Cardiac fibroblast (primary cell): ENCODE results near the gene DMRTB1.
A peak's percentile ranks its signal among the peaks of the same experiment; 100 is the strongest.

ENCODE experiments used
- DNase-seq, 2 donors: peaks; one replicate each; pipeline versions ENCODE4 v3.0.0 to v3.0.0-alpha.2; 2010; ENCODE audit warnings: low read depth in 2 of 2
- H3K4me3 ChIP-seq, 2 donors: replicated peaks in 1 of 2; 1 replicate in 1 of 2; 2 replicates in 1 of 2; pipeline ENCODE4 v1.5.1; 2011; ENCODE audit warnings: low read depth in 2 of 2, low read length in 2 of 2, mild to moderate bottlenecking in 2 of 2, moderate library complexity in 1 of 2
- TF ChIP-seq, protein P1 (sequence below): IDR thresholded peaks from one replicate; pipeline ENCODE4 v1.5.1; 2011; ENCODE audit warnings: low read depth, mild to moderate bottlenecking, low read length, inconsistent platforms

Gene DMRTB1

DNA sequence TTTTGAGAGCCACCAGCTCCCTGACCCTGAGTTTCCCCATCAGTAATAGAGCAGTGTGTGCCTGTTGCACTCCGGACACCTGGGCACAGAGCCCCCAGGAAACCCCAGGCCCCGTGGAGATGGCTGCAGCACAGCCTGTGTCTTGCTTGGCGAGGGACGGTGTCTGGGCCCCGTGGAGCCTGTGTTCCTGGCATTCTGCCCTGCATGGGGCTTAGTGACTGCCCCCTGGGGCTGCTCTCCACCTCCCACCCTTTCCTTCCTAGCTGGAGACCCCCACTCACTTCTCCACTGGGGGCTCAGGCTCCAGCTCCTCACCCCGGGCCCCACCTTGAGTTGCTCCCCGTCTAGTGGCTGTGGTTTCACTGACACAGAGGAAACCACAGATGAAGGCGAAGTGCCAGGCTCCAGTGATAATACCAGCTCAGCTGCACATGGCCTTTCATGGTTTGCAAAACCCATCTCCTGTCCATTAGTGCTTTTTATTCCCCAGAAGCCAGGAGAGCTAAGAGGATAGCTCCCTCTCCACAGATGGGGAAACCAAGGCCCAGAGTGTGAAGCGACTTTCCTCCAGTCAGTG is 39.4 kb downstream of the DMRTB1 start:
- peak; percentile 21 to 51 for DNase-seq
- TF ChIP-seq, protein P1, sequence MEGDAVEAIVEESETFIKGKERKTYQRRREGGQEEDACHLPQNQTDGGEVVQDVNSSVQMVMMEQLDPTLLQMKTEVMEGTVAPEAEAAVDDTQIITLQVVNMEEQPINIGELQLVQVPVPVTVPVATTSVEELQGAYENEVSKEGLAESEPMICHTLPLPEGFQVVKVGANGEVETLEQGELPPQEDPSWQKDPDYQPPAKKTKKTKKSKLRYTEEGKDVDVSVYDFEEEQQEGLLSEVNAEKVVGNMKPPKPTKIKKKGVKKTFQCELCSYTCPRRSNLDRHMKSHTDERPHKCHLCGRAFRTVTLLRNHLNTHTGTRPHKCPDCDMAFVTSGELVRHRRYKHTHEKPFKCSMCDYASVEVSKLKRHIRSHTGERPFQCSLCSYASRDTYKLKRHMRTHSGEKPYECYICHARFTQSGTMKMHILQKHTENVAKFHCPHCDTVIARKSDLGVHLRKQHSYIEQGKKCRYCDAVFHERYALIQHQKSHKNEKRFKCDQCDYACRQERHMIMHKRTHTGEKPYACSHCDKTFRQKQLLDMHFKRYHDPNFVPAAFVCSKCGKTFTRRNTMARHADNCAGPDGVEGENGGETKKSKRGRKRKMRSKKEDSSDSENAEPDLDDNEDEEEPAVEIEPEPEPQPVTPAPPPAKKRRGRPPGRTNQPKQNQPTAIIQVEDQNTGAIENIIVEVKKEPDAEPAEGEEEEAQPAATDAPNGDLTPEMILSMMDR: no peak
- no peak overlapping the region for H3K4me3 ChIP-seq

DNA sequence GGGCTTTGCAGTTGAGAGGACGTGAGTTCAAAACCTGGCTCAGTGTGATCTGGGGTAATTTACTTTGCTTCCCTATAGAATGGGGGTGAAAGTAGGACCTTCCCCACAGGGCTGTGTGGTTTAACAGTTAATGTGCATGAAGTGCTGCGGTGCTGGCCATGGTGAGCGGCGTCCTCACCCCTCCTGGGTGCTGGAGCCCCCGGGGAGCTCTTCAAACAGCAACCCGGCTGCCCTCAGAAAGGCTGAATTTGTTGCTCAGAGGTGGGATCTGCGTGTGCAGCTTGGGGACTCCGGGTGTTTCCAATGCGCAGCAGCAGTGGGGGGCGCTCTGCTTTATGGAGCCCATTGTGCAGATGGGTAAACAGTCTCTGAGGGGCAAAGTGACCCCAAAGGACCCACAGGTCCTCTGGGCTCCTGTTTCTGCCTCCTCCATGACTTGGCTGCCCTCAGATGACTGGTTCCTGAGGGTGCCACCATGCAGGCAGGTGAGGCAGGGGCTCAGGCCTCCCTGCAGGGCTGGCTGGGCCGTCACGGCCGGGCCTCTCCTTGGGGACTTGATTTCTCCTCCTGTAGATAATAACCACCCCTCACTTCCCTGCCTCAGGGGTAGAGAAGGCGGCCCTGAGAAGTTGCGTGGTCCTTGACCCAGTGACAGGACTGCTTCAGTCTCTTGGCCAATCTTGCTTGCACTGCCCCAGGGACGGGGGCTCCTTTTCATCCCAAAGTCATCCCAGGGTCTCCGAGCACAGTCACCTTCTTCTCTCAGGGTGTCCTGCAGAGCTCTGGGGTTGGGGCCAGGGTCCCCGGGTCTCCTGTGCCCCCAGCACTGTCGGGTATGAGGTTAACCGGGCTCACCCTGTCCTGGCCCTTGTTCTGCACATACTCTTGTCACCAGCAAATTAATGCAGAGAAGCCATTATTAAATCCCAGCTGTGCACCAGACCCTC is 40.3 kb downstream of the DMRTB1 start:
- H3K4me3 ChIP-seq: no peak overlapping the region
- TF ChIP-seq, protein P1: no peak
- DNase-seq: no peak

DNA sequence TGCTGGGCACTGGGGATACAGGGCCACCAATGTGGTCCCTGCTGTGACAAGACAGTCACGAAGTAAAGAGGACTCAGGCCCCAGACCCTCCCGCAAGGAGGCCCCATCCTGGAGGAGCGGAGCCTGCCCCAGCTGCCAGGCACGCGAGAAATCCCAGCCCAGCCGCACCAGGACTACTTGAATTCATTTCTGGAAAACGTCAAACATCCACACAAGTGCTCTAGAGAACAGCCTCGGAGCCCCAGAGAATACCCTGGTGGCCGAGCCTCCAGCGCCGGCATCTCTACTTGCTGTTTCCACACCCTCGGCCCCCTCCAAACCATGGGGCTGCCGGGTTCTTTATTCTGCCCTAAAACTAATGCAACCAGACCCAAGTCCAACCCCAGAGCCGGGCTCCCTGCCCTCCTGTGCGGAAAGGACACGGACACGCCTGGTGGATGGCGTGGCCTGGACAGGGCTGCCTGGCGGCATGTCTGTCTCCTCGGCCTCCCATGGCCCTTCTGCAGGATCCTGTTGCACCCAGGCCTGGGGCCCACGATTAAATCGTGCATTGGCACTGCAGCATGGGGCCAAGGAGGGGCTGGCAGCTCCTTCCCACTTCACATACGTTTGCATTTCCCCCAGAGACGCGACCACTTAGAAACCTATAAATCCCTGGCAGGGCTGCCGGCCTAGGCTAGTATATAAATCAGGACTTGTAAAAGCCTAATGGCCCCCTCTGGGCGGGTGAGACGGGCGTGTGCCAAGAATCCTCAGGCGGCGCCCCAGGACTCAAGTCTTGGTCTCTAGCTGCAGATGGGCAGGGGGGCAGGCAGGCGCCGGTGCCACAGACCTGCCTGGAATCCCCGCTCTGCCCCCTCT is 41.2 kb downstream of the DMRTB1 start:
- DNase-seq: no peak
- H3K4me3 ChIP-seq: no peak overlapping the region
- TF ChIP-seq, protein P1: no peak

DNA sequence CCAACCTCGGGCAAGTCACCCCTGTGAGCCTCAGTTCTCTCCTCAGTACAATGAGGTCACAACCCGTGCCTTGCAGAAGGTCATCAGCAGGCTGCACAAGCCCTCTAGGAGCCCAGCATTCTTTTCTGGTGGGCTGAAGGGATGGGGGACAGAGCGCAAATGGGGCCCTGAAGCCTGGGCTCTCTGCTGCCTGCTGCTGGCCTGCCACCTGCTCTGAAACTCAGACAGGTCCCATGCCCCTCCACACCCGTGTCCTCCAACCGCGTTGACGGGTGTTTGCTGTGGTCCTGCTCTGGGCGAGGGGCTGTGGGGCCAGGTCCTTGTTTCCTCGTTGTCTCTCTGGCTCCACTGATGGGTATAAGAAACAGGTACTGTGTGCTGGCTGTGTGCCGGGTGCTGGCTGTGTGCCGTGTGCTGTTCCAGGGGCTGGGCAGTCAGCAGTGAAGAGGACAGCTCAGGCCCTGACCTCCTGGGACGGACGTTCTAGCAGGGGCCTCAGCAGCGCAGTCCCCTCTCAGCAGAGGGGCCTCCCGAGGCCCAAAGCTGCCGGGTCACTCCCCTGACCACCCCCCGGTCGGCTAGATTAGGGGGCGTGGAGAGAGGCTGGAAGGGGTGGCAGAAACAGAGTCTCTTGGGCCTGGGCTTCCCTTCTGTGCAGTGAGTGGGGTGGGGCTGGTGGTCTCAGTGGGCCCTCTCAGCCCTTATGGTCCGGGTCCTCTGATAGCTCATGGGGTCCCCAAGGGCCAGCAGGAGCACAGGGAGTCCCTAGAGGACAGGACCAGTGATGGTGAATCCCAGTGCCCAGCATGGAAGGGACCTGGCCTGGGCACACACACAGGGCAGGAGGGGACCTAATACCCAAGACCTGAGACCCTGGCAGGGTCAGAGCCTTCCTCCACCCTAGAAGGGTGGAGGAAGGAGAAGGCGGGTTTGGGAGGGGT is 42.1 kb downstream of the DMRTB1 start:
- H3K4me3 ChIP-seq: no peak overlapping the region
- no peak for DNase-seq
- TF ChIP-seq, protein P1: no peak

DNA sequence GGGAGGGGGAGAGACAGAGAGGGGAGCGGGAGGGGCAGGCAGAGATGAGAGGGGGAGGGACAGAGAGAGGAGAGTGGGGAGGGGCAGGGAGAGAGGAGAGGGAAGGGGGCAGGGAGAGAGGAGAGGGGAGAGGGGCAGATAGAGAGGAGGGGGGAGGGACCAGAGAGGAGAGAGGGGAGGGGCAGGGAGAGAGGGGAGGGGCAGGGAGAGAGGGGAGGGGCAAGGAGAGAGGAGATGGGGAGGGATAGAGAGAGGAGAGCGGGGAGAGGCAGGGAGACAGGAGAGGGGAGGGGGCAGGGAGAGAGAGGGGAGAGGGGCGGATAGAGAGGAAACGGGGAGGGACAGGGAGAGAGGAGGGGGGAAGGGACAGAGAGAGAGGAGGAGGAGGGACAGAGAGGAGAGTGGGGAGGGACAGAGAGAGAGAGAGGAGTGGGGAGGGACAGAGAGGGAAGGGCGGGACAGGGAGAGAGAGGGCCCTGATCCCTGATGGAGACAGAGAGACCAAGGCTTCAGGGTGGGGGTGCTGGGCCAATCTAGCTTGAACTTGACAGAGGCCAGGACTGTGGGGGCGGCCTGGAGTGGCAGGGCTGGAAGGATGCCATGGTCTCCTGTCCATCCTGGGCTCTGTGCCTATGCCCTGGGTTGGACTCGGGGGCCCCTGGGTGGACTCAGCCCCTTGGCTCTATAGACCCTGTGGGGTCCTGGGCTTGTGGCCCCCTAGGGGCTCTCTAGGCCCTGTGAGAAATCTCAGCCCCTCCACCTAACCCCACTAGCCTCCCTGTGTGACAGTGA is 43.6 kb downstream of the DMRTB1 start:
- no peak overlapping the region for H3K4me3 ChIP-seq
- no peak for DNase-seq
- TF ChIP-seq, protein P1: no peak
